IPS DF 4.7 (cell line): ENCODE results near the gene DUSP16.
A peak's percentile ranks its signal among the peaks of the same experiment; 100 is the strongest.
"Not testable (repeated sequence)": the region's sequence is repeated elsewhere in the genome, so short reads cannot be mapped to it uniquely, and the experiment has no call there.

Source experiments
- DNase-seq: peaks from one replicate; pipeline ENCODE4 v3.0.0-alpha.2; 2013; ENCODE audit warnings: low spot score; ENCODE audit errors: extremely low read depth

DUSP16 gene

GRCh38 chr12:12546314-12546772 lies 16.3 kb downstream of the DUSP16 start:
- DNase-seq: no peak

- DNase-seq: no peak
These were observed 18.7 kb downstream of the DUSP16 start for GRCh38 chr12:12543959-12544358.

GRCh38 chr12:12542964-12543363 lies 19.7 kb downstream of the DUSP16 start:
- no peak for DNase-seq

- DNase-seq: no peak
These were observed 20.4 kb downstream of the DUSP16 start for GRCh38 chr12:12542286-12542685.

GRCh38 chr12:12541782-12542181 lies 20.9 kb downstream of the DUSP16 start:
- no peak for DNase-seq

GRCh38 chr12:12540261-12541013 lies 22.2 kb downstream of the DUSP16 start:
- DNase-seq: no peak

- no peak for DNase-seq
These were observed 23.4 kb downstream of the DUSP16 start for GRCh38 chr12:12539028-12539810.

GRCh38 chr12:12538535-12538934 lies 24.1 kb downstream of the DUSP16 start:
- DNase-seq: no peak

GRCh38 chr12:12537421-12537820 lies 25.2 kb downstream of the DUSP16 start:
- no peak for DNase-seq

GRCh38 chr12:12534975-12535374 lies 27.7 kb downstream of the DUSP16 start:
- no peak for DNase-seq

- no peak for DNase-seq
These were observed 28.3 kb downstream of the DUSP16 start for GRCh38 chr12:12534166-12534866.

GRCh38 chr12:12533238-12533829 lies 29.3 kb downstream of the DUSP16 start:
- DNase-seq: no peak

GRCh38 chr12:12531194-12531593 lies 31.5 kb downstream of the DUSP16 start:
- DNase-seq: no peak

- no peak for DNase-seq
These were observed 32.8 kb downstream of the DUSP16 start for GRCh38 chr12:12529783-12530421.

- no peak for DNase-seq
These were observed 34.0 kb downstream of the DUSP16 start for GRCh38 chr12:12528361-12529270.

GRCh38 chr12:12527820-12528296 lies 34.8 kb downstream of the DUSP16 start:
- peak; percentile 2 for DNase-seq

GRCh38 chr12:12524128-12524527 lies 38.5 kb downstream of the DUSP16 start:
- DNase-seq: no peak

- no peak for DNase-seq
These were observed 39.4 kb downstream of the DUSP16 start for GRCh38 chr12:12523229-12523628.

- DNase-seq: not testable (repeated sequence)
These were observed 40.0 kb downstream of the DUSP16 start for GRCh38 chr12:12522657-12523056.

- no peak for DNase-seq
These were observed 40.8 kb downstream of the DUSP16 start for GRCh38 chr12:12521888-12522287.
